ENCODE data around the gene CMC4.
A peak's percentile ranks its signal among the peaks of the same experiment; 100 is the strongest.

The CMC4 gene

DNA sequence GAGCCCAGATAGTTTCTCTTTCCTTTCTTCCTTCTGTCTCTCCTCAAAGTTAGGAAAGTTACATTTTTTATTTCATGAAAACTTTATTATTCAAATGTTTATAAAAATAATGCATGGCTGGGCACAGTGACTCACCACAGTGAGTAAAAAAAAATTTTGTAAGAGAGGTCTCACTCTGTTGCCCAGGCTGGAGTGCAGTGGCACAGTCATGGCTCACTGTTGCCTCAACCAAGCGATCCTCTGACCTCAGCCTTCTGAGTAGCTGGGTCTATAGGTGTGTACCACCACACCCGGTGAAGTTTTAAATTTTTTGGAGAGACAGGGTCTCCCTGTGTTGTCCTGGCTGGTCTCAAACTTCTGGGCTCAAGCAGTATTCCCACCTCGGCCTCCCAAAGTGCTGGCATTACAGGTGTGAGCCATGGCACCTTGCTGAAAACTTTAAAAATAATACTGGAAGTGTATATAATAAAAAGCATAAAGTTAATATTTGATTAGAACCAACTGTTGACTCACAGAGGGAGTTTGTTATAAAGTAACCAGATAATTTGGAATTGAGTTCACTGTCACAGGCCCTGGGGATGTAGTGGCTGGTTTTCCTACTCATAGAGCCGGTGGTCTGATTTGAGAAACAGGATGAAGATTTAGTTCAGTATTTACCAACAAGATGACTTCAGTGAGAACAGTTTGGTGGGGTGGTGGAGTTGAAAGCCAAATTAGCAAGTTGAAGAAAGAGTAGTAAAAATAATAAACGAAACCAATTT is 18.0 kb downstream of the CMC4 start:
- DNase-seq, result no peak

DNA sequence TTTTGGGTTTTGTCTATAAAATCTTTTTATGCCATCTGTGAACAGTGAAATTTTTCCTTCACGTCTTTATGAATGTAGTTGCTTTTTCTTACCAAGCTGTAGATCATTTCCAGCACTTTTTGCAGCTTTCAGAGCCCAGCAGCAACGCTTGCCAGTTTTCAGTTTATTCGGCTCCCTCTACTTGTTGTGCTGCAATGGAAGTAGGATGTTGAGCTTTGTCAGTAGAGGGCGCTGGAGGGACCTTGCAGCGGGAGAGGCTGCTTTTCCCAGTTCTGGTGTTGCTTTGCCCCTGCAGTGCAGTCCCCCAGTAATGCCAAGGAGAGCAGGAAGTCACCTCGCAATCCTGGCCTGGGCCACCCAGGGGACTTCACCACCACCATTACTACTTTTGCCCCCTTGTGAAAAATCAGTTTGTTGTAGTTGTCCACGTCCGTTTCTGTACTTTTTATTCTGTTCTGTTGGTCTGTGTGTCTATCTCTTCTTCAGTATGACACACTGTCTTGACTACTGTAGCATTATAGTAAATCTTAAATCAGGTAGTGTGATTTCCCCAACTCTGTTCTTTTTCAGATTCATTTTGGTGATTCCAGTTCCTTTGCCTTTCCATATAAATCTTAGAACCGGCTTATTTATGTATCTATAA is 21.8 kb downstream of the CMC4 start:
- peak; percentile 65 for DNase-seq

DNA sequence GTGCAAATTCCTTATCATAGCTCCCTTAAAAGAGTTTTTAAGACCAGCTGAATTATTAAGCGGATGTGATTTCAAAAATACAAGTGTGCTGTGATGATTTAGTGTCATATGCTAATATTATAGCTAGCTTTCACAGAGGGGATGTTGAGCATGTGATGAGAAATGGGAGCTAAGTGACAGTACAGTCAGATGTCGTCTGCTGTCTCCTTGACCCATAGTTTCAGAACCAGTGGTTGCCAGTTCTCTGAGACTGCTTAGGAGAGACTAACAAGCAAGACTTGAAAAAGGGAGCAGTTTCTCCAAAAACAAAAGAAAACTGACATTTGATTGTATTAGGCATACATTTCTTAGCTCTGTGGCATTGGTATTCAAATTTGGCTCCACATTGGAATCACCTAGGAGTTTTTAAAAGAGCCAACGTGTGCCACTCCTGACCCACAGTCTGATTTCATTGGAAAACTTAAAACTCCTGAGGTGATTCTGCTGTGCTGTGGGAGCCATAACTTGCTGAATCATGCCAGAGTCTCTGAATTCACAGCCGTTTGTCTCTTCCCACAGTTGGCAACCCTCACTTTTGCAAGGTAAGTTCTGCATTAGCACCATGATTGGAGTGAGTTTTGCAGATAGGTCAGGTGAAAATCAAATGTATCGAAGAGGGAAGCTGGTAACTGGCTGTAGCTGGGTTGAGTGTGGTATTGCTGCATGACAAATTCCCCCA is 24.0 kb downstream of the CMC4 start:
- DNase-seq, result no peak

DNA sequence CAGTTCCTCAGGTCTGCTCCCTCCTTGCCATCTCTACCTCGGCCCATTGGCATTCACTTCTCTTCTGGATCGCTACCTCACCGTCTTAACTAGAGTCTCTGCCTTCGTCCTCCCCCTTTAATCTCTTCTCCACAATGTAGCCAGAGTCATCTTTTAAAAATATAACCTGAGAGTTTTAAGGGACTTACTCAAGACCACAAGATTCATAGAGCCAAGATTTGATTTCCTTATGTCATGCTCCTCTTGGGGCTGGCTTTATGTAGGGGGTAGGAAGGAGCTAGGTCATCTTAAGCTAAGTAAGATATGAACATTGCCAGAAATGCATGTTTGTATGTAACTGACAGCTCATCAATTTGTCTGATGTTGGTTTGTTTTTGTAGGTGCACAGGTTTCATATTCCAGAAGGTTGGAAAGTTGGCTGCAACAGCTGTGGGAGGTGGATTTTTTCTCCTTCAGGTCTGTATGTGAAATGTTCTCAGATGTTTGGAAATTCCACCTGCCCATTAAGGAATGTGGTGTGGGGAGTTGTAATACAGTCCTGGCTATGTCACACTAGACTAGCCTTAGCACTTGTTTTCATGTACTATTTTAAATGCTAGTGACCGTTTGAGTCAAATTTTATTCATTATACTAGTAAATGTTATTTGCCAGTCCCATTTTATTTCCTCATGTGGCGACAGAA is 24.7 kb downstream of the CMC4 start:
- DNase-seq, result no peak

DNA sequence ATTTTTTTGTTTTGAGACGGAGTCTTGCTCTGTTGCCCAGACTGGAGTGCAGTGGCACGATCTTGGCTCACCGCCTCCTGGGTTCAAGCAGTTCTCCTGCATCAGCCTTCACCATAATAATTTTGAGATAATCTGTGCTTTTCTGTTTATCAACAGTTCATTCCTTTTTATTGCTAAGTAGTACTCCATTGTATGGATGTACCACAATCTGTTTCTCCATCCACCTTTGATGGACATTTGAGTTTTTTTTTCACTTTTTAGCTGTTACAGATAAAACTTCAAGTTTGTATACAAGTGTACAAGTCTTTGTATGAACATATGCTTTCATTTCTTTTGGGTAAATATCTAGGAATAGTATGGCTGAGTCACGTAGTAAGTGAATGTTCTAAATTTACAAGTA is 35.2 kb downstream of the CMC4 start:
- DNase-seq, result no peak

DNA sequence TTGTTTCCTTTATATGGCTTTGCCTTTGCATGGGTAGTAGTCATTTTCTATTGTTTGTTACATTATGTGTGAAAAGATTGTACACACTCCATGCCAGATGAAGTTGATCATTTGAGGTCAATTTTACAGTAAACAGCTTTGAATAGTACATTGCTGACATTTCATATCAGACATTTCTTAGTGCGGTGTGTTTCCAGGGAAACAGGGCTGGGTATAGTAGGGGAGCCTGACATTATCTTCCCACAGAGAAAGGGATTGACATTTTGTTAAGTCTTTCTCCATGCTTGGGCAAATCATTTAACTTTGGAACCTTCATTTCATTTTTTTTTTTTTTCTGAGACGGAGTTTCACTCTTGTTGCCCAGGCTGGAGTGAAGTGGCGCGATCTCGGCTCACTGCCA is 39.3 kb downstream of the CMC4 start:
- DNase-seq, result peak; percentile 15

DNA sequence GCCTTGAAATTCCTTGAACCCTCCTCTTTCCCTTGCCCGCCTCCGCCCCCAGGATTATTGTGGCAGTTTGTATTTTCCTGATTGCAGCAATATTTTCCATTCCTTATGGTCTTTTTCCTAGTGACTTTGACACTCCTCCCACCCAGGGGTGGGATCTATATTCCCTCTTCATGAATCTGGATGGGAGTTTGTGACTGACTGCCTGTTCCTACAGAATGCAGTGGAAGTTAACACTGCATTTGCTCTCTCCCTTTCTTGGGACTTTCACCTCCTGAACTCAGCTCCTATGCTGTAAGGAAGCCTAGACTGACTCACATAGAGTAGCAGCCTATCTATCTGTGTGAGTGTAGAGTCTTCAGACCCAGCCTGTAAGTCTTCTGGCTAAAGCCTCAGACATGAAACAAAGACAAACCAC is 42.1 kb downstream of the CMC4 start:
- DNase-seq, result peak; percentile 3

DNA sequence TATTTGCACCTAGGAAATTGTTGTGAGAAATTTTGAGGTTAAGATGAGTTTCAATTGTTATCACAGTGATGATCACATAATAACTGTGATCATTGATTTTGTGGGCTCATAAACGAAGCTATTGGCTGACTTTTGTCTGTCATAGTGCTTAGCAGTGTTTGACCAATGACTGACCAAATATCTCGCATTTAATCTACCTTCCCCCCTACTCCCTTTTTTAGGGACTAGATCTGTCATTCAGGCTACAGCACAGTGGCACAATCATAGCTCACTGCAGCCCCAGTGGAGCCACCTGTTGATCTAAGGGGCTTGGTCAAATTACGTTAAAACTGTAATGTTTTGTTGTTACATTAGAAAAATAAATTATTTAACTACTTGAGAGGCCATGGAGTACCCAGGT is 42.8 kb downstream of the CMC4 start:
- peak; percentile 51 for DNase-seq

DNA sequence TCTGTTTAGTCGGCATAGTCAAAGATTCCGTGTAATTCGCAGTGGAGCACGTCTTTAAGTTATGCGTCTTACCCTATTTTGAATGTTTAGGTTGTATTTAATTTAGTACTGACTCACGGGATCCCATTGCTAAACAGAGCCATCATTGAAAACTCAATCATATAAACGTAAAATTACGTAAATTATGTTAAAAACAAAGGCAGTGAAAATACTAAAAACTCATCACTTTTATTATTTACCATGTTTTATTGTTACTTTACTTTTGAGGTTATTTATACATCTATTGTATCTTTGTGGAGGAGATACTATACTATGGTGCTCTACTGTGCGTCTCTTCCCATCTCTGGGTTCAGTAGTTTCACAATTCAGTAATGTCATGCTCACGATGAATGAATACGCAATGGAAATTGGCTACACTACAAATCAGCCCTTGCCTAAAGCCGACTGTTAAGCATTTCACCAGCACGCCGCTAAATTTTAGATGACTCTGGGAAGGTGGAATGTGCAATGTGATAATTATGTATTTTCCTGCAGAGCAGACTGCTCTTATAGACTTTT is 43.3 kb downstream of the CMC4 start:
- peak; percentile 71 for DNase-seq

DNA sequence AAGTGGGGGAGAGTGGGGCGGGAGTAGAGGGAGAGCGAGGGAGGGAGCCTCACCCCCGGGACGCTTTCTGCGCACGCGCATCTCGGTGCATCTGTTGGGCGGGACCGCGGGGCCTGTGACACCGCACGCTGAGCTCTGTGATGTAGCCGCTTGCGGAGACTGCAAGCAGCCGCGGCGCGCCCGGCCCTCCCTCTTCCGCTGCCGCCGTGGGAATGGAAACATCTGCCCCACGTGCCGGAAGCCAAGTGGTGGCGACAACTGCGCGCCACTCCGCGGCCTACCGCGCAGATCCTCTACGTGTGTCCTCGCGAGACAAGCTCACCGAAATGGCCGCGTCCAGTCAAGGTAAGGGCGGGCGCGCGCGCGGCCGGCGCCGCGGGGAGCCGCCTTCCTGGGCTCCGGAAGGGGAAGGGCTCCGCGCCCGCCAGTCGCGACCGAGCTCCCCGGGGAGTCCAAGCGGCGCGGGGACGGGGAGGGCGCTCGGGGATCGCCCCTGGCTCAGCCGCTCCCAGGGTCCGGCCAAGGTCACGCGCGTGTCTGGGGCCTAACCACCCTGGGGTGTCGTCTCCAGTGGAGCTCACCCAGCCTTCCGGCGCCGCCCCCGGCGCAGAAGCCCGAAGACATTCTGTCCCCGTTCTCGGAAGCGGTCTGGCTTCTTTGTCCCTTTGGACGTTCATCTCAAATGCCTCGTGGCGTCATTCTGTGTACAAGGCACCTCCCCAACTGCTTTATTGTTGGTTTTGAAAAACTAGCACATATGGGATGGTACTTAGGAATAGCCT is 44.0 kb downstream of the CMC4 start, which contains the start of gene FUNDC2:
Gene FUNDC2, plus strand, starts transcription at position 118 of the 782 bp plus-strand sequence. Its CDS starts 95 bp downstream, at position 213.
- DNase-seq, result peak; percentile 96

DNA sequence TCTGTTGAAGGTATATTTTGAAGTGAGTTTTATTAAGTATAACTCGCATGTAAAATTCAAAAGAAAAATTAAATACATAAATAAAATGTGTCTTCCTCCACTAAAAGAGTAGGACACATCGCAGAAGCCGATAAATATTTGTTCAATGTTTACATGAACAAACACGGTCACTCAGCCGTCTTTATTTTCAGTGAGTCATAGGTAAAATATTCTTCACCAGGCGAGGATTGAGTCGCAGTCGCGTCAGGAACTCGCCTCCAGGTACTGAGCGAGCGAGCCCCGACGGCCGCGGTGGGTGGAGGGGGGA is 44.6 kb downstream of the CMC4 start:
- DNase-seq, result no peak

DNA sequence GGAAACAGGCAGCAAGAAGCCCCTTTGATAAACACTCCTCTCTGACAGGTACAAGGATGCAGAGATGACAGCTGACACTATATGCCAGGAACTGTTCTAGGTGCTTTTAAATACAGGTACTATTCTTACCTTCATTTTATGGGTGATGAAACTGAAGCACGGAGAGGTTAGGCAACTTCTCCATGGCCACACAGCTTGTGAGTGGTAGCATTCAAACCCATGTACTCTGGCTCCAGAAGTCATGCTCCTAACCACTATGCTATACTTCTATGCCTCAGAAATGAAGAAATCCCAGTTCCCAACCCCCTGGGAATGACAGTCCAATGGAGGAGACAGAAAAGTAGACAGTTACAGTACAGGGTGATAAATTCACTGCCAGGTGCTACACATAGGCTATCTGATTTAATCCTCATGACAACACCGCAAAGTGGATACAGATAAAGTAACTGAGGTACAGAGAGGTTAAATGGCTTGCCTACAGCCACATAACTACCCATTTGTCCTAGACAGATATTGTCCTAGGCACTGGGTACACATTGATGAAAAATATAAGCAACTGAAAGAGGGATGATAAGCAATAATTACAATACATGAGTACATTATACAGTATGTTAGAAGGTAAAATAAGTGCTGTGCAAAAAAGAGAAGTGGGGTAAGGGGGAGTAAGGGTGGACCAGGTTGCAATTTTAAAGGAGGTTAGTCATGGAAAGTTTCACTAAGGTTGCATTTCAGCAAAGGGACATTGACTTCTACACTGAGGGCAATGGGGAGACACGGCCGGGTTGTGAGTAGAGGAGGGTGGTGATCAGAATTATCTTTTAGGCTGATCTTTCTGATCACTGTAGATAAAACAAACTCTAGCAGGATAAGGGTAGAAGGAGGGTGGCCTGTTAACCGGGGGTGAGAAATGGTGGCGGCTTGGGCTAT is 46.8 kb downstream of the CMC4 start:
- DNase-seq, result peak; percentile 36

DNA sequence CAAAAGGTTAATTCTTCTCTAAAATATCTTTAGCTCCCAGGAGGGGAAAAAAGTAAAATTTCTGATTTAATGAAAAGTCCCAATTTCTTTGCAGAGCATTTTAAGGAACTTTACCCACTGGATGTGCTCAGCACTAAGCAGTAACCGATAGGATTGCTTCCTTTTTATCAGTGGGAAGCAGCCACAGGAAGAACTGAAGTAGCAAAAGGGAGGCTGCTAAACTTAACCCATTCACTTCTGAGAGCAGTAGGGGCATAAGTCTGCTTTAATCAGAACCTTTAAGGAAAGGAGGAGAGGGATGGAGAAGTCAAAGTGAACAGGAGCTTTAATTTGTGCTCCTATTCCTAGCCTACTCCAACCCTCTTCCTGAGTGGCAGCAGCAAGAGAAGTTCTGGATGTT is 48.4 kb downstream of the CMC4 start, which contains the start of gene F8:
Gene F8, minus strand, starts transcription at position 139 of the 400 bp plus-strand sequence. CDS start 171 bp downstream, outside the sequence.
- peak; percentile 58 for DNase-seq

DNA sequence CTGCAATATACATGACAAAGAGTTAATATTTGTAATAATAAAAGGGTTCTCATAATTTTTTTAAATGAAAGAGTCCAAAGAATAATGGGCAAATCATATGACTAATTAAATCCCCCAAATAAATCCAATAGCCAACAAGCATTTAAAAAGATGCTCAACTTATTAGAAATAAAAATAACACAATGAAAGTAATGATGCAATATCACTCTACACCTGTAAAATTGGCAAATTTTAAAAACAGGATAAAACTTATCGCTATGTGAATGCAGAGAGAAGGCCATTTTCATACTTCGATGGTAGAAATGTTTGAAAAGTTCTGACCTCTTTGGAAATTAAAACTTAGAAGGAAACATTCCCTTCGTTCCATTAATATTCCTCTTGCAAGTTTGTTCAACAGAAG is 50.3 kb downstream of the CMC4 start:
- DNase-seq, result no peak
